ENCODE results near the gene RXRA.

The RXRA gene

GRCh38 chr9:134345737-134346136 is 19.5 kb downstream of the RXRA start:
- intact Hi-C loops (cut with DNase I): no loop called here
- no peak for DNase-seq

DNA sequence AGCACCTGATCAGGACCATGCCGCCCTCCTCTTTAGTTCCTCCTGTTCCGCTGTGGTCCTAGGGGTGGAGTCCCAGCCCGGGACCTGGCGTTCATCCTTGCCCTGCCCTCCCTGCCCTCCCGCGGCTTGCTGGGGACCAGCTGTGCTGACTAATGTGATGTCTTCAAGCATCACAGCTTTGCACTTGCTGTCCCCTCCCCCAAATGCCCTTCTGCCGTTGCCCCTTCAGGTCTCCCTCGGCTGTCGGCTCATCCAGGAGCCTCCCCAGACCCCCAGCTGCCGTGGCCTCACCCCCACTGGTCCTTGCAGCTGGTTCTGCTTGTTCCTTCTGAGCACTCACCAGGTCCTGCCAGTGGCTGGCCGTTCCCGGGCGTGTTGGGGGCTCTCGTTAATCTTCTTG is 19.9 kb downstream of the RXRA start:
- DNase-seq: no peak
- intact Hi-C loops (cut with DNase I): no loop called here

DNA sequence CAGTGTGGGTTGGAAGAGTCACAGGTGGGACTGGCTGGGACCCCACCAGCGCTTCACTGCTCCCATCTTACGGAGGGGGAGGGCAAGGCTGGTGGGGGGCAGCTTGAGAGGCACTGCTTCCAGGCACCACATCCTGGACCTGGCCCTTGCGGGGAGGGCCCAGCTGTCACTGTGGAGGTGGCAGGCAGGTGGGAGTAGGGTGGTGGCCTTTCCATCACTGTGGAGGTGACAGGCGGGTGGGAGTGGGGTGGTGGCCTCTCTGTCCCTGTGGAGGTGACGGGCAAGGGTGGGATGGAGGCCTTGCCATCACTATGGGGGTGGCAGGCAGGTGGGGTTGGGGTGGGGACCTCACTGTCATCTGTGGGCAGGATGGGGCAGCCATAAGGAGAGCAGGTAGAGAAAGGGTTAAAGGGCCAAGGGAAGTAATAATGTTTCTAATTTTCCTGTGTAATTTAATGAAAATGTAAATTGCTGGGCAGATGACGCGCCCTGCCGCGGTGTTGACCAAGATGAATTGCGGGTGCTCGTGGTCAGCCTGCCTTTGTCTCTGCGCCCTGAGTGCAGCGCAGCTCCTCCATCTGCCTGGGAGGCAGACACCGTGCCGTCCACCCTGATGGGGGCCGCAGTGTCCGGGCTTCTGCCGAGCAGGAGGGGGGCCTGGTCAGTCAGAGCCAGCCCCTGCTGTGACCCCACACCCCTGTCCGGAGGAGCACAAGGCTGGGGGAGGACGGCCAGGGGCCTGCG is 20.8 kb downstream of the RXRA start:
- intact Hi-C loops (cut with DNase I): no loop called here

DNA sequence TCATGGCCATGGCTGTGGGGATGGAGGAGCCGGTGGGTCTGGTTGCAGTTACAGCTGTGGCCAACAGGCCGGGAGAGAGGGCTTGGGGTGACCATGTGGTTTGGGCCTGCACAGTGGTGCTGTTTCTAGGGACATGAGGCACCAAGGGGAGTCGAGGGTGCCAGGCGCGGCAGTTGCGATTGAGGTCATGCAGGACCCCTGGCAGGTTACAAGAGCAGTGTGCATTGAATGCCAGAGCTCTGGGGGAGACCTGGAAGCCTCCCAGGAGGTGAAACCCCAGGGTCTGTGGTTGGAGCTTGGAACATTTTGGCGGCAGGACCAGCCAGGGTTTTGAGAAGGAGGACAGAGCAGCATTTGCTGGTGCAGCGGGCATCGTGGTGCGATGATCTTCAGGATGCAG is 21.7 kb downstream of the RXRA start:
- intact Hi-C loops (cut with DNase I): no loop called here
- DNase-seq: no peak

More for the DNA sequence above, 20.8 kb downstream of the RXRA start:
- DNase-seq: no peak

- DNase-seq: peak in 9 of 10 donors; percentile 31 to 92 (median 62)
- intact Hi-C loops (cut with DNase I): no loop called here
Observed at GRCh38 chr9:134348404-134349155, 22.3 kb downstream of the RXRA start.

- no peak for DNase-seq
- intact Hi-C loops (cut with DNase I): no loop called here
Observed at GRCh38 chr9:134349936-134350335, 23.7 kb downstream of the RXRA start.

DNA sequence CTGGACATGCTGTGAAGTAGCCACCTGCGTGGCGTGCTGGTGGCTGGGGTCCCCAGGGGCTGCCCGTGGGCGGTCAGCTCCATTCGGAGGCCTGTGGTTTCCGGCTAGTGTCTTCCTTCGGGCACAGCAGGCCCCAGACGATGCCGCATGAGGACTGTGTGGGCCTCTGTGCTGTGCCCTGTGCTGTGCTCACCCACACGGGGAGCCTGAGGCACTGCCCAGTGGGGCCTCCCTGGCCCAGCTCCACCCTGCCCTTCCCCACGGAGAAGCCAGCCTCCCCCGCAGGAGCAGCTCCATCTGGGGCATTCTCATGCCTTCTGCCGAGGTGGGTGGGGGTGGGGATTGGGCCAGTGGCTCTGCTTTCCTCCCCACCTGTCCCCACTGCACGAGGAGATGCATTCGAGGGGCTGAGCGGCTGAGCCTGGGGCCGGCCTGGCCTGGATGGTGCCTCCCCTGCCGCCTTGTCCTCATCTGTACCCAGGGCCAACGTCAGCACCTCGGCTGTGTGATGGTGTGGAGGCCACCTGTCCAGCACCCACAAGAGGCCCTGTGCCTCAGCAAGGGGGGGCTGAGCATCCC is 24.2 kb downstream of the RXRA start:
- DNase-seq: no peak
- intact Hi-C loops (cut with DNase I): no loop called here

DNA sequence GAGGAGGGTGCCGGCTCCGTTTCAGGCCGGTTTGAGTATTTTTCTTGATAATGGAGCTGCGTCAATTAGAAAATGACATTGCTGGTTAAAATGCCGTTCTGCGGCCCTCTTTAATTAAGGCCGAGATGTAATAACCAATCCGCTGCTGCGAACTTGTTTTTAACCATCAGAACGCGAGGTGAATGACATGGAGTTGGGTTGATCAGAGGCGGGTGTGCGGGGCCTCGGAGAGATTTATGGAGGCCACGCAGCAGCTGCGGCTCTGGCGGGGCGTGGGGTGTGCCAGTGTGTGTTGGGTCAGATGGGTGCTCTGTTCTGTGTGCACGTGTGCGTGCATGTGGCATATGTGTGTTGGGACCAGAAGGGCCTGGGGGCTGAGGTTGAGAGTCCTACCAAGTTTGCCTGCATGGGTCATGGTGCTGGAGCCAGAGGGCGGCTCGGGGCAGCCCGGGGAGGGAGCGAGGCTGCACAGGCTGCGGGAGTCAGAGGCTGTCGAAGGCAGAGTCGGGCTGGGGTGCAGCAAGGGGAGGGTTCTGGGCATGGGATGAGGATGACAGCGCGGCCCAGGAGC is 25.4 kb downstream of the RXRA start:
- DNase-seq: no peak
- intact Hi-C loops (cut with DNase I): no loop called here

- intact Hi-C loops (cut with DNase I): no loop called here
- no peak for DNase-seq
Observed at GRCh38 chr9:134352247-134352933, 26.1 kb downstream of the RXRA start.

GRCh38 chr9:134353539-134353938 is 27.3 kb downstream of the RXRA start:
- intact Hi-C loops (cut with DNase I): no loop called here
- no peak for DNase-seq

- intact Hi-C loops (cut with DNase I): no loop called here
- no peak for DNase-seq
Observed at GRCh38 chr9:134355158-134355557, 28.9 kb downstream of the RXRA start.

- intact Hi-C loops (cut with DNase I): no loop called here
- DNase-seq: no peak
Observed at GRCh38 chr9:134355561-134356279, 29.5 kb downstream of the RXRA start.

DNA sequence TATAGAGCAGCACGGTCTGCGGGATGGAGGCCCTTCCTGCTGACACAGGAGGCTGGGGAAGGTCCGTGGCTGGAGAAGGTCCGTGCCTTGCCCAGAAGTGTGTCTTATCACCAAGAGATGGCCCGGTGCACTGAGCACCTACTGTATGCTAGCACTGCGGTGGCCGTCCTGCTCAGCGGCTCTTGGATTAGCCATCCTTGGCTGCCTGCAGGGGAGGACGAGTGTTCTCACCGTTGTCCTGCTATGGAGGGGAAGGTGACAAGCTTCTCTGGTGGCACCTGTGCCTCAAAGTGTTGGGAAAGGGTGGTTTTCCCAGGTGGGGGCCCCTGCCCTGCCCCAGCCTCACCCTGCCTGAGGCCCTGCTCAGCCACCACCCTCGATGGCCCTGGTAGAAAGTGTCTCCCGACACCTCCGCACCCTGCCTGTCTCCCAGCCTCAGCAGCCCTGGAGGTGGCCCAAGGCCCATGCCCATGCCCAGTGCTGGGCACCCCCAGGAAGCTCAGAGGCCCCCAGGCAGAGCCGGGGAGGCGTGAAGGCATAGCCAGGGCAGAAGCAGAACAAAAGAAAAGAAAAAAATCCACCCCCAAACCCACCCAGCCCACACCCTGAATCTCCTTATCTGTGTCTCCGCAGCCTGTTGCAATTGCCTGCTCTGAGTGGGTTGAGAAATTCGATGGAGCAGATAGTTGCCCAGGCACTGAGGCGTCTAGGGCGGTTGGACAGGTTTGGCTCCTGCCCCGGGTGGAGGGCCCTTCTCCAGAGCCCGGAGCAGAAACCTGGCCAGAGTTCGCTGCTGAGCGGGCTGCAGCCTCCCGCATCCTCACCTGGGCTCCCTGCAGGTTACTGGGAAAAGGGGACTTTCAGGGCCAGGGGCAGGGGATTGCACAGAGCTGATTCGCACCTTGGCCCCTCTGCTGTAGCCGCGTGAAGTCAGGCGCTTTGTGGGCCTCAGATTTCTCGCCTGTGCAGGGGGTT is 30.5 kb downstream of the RXRA start:
- no peak for DNase-seq

GRCh38 chr9:134357631-134358025 is 31.4 kb downstream of the RXRA start:
- intact Hi-C loops (cut with DNase I): no loop called here

More for the DNA sequence above, 30.5 kb downstream of the RXRA start:
- intact Hi-C loops (cut with DNase I): no loop called here

GRCh38 chr9:134358026-134358661 is 31.9 kb downstream of the RXRA start:
- no peak for DNase-seq
- intact Hi-C loops (cut with DNase I): no loop called here

More at GRCh38 chr9:134357631-134358025, 31.4 kb downstream of the RXRA start:
- DNase-seq: no peak

- intact Hi-C loops (cut with DNase I): no loop called here
- DNase-seq: no peak
Observed at GRCh38 chr9:134358662-134359319, 32.5 kb downstream of the RXRA start.

GRCh38 chr9:134359493-134360179 is 33.4 kb downstream of the RXRA start:
- DNase-seq: no peak
- intact Hi-C loops (cut with DNase I): no loop called here
